OCI-LY3 (cell line): Measurements from ENCODE around the gene UMODL1.
"Not testable (repeated sequence)": the region's sequence is repeated elsewhere in the genome, so short reads cannot be mapped to it uniquely, and the experiment has no call there.

ENCODE experiments used
- H2AFZ ChIP-seq: fragments of 200-600, 300-600 bp; shearing (Covaris generic); 2 replicates; pipeline ENCODE4 v1.6.0; 2014; ENCODE audit warnings: antibody characterized with exemption, low read depth, low read length
- H3K27ac ChIP-seq: fragments of 200-600, 300-600 bp; sonication (generic); 2 replicates; pipeline ENCODE4 v1.5.1; 2014; ENCODE audit warnings: mild to moderate bottlenecking, low read length, moderate library complexity, mixed read lengths
- H3K27me3 ChIP-seq: fragments of 200-600, 300-600 bp; sonication (generic); 2 replicates; pipeline ENCODE4 v1.6.1; 2014; ENCODE audit warnings: low read depth, low read length, mixed read lengths
- H3K36me3 ChIP-seq: fragments of 200-600, 300-600 bp; sonication (generic); replicated peaks from 2 replicates; pipeline ENCODE3; 2014; ENCODE audit warnings: low read depth, low read length, mixed read lengths
- H3K4me1 ChIP-seq: fragments of 300-600, 200-600 bp; sonication (generic); 2 replicates; pipeline ENCODE4 v1.6.1; 2014; ENCODE audit warnings: low read length, mixed read lengths
- H3K4me2 ChIP-seq: fragments of 200-600, 300-600 bp; sonication (generic); 2 replicates; pipeline ENCODE4 v1.6.1; 2014; ENCODE audit warnings: low read length, mixed read lengths
- H3K4me3 ChIP-seq: fragments of 300-600, 200-600 bp; sonication (generic); 2 replicates; pipeline ENCODE4 v1.5.1; 2014; ENCODE audit warnings: antibody characterized with exemption, mild to moderate bottlenecking, low read length, moderate library complexity
- H3K79me2 ChIP-seq: fragments of 300-600, 200-600 bp; shearing (Covaris generic); 2 replicates; pipeline ENCODE4 v1.6.1; 2014; ENCODE audit warnings: mild to moderate bottlenecking, low read length, mixed read lengths
- H3K9ac ChIP-seq: fragments of 300-600, 200-600 bp; shearing (Covaris generic); 2 replicates; pipeline ENCODE4 v1.6.0; 2014; ENCODE audit warnings: mild to moderate bottlenecking, low read length, moderate library complexity
- H3K9me3 ChIP-seq: fragments of 200-600, 300-600 bp; shearing (Covaris generic); 2 replicates; pipeline ENCODE4 v1.6.1; 2014; ENCODE audit warnings: low read length, mixed read lengths; ENCODE audit not compliant: insufficient read depth
- H4K20me1 ChIP-seq: fragments of 200-600, 300-600 bp; sonication (generic); 2 replicates; pipeline ENCODE4 v1.6.1; 2016; ENCODE audit warnings: low read length, mixed read lengths; ENCODE audit not compliant: insufficient read depth
- CTCF ChIP-seq: fragments of 200-600, 300-600 bp; sonication (generic); IDR thresholded peaks from 2 replicates; pipeline ENCODE4 v1.5.1; 2014; ENCODE audit warnings: antibody characterized with exemption, low read length, low read depth
- EZH2phosphoT487 ChIP-seq: fragments of 200-600 bp; shearing (Covaris generic); IDR thresholded peaks from 2 replicates; pipeline ENCODE4 v1.6.1; 2018; ENCODE audit warnings: antibody characterized with exemption, mixed run types, low read depth

UMODL1 gene

GRCh38 chr21:42113926-42114409, 42.9 kb downstream of the UMODL1 start:
- Histone ChIP-seq H3K4me1 (peaks cover 7% of the 10 kb centered on the region; the same call in 1 of the 2 replicates), H3K27ac (no peak overlapping the region), H3K9ac (no peak overlapping the region), H3K79me2 (no peaks in the 10 kb centered on the region), H3K36me3 (no peaks in the 10 kb centered on the region), H3K27me3 (peaks cover 35% of the 10 kb centered on the region), H3K9me3 (no peaks in the 10 kb centered on the region), H3K4me3 (no peak overlapping the region), H2AFZ (no peak overlapping the region), H4K20me1 (no peaks in the 10 kb centered on the region), H3K4me2 (no peak overlapping the region)
- TF ChIP-seq CTCF: no peak
- no peak for TF ChIP-seq EZH2phosphoT487

- Histone ChIP-seq H3K36me3 (no peaks in the 10 kb centered on the region), H3K4me2 (no peak overlapping the region), H3K9me3 (no peaks in the 10 kb centered on the region), H4K20me1 (no peaks in the 10 kb centered on the region), H3K9ac (no peak overlapping the region), H3K4me3 (no peak overlapping the region), H3K27me3 (peaks cover 42% of the 10 kb centered on the region), H3K79me2 (no peaks in the 10 kb centered on the region), H3K4me1 (peaks cover 8% of the 10 kb centered on the region; the same call in 1 of the 2 replicates), H3K27ac (no peak overlapping the region), H2AFZ (no peak overlapping the region)
- TF ChIP-seq EZH2phosphoT487 (no peak), CTCF (no peak)
Observed at GRCh38 chr21:42114646-42115045, 43.5 kb downstream of the UMODL1 start.

- Histone ChIP-seq H2AFZ (no peak overlapping the region), H4K20me1 (no peaks in the 10 kb centered on the region), H3K9ac (no peak overlapping the region), H3K4me1 (peaks cover 10% of the 10 kb centered on the region; the same call in 1 of the 2 replicates), H3K4me3 (no peak overlapping the region), H3K79me2 (no peaks in the 10 kb centered on the region), H3K4me2 (no peak overlapping the region), H3K9me3 (no peaks in the 10 kb centered on the region), H3K27ac (no peak overlapping the region), H3K27me3 (peaks cover 48% of the 10 kb centered on the region), H3K36me3 (no peaks in the 10 kb centered on the region)
- no peak for TF ChIP-seq CTCF
- no peak for TF ChIP-seq EZH2phosphoT487
Observed at GRCh38 chr21:42115136-42115683, 44.1 kb downstream of the UMODL1 start.

GRCh38 chr21:42116551-42116950, 45.4 kb downstream of the UMODL1 start:
- not testable (repeated sequence) for H3K4me2 ChIP-seq, H3K79me2 ChIP-seq, H2AFZ ChIP-seq, H3K4me3 ChIP-seq, H3K9me3 ChIP-seq, H3K9ac ChIP-seq, H4K20me1 ChIP-seq, H3K36me3 ChIP-seq, H3K27ac ChIP-seq
- peaks cover 16% of the 10 kb centered on the region; the same call in 1 of the 2 replicates for H3K4me1 ChIP-seq
- H3K27me3 ChIP-seq: peaks cover 59% of the 10 kb centered on the region
